ENCODE measurements around the gene SMIM38.

GRCh38 chr11:69108030-69108429 is 47.7 kb upstream of the SMIM38 start:
- TF ChIP-seq POLR2AphosphoS5 (IDR thresholded peaks at IDR 0.05; ENCODE audit: borderline replicate concordance, low read depth, low read length) (no peak), EZH2 (IDR thresholded peaks at IDR 0.05) (no peak), FOXP2 (optimal IDR thresholded peaks at IDR 0.05; ENCODE audit: control extremely low read depth, extremely low read length, insufficient read depth) (no peak)
